GM12891 (cell line): ENCODE measurements around the gene GEN1.
"Not testable (repeated sequence)": the region's sequence is repeated elsewhere in the genome, so short reads cannot be mapped to it uniquely, and the experiment has no call there.

Source experiments
- DNase-seq: peaks from one replicate; pipeline ENCODE4 v3.0.0; 2011; ENCODE audit warnings: low spot score; ENCODE audit not compliant: insufficient read length
- FAIRE-seq: peaks from 2 replicates; lab custom pipeline; 2011; peaks lifted over from hg19 to GRCh38; lab: Jason Lieb, UNC
- PAX5 ChIP-seq: IDR thresholded peaks from 2 replicates; pipeline ENCODE4 v1.6.1; 2011; ENCODE audit warnings: low read length, moderate library complexity, mild to moderate bottlenecking; ENCODE audit not compliant: insufficient read depth, severe bottlenecking
- POLR2A ChIP-seq: IDR thresholded peaks from 2 replicates; pipeline ENCODE4 v1.6.1; 2011; ENCODE audit warnings: low read depth, low read length, control low read depth
- POLR2AphosphoS5 ChIP-seq: IDR thresholded peaks from 2 replicates; pipeline ENCODE4 v1.6.1; 2011; ENCODE audit warnings: low read depth, low read length, control low read depth
- POU2F2 ChIP-seq: IDR thresholded peaks from 2 replicates; pipeline ENCODE4 v1.6.1; 2011; ENCODE audit warnings: low read depth, mild to moderate bottlenecking, control low read depth, low read length, moderate library complexity
- SPI1 ChIP-seq: IDR thresholded peaks from 2 replicates; pipeline ENCODE4 v1.6.1; 2011; ENCODE audit warnings: low read depth, low read length, control low read depth
- TAF1 ChIP-seq: IDR thresholded peaks from 2 replicates; pipeline ENCODE4 v1.6.1; 2011; ENCODE audit warnings: low read depth, low read length, control low read depth

GEN1 gene

GRCh38 chr2:17821535-17822444 lies 67.9 kb downstream of the GEN1 start:
- DNase-seq (no peak), FAIRE-seq (peak; percentile 80)
- TF ChIP-seq SPI1 = peak; percentile 57
- TF ChIP-seq POLR2A = no peak

GRCh38 chr2:17822445-17823117 lies 68.6 kb downstream of the GEN1 start:
- no peak for DNase-seq
- peak; percentile 72 for FAIRE-seq
- no peak for TF ChIP-seq PAX5

GRCh38 chr2:17823646-17824045 lies 69.7 kb downstream of the GEN1 start:
- FAIRE-seq, DNase-seq: not testable (repeated sequence)

- DNase-seq = no peak
- no peak for FAIRE-seq
- TF ChIP-seq PAX5 (no peak), TAF1 (no peak), SPI1 (no peak), POLR2A (no peak), POU2F2 (no peak)
Observed at GRCh38 chr2:17827316-17827715, 73.4 kb downstream of the GEN1 start.

GRCh38 chr2:17827785-17828184 lies 73.8 kb downstream of the GEN1 start:
- DNase-seq (no peak), FAIRE-seq (no peak)
- TF ChIP-seq POLR2AphosphoS5 = no peak
- TF ChIP-seq TAF1 = no peak
- TF ChIP-seq POLR2A = no peak
- no peak for TF ChIP-seq SPI1
- no peak for TF ChIP-seq POU2F2
- no peak for TF ChIP-seq PAX5

- DNase-seq (peak; percentile 48), FAIRE-seq (peak; percentile 83)
- TF ChIP-seq POLR2AphosphoS5 = no peak
- no peak for TF ChIP-seq PAX5
- TF ChIP-seq POU2F2 = no peak
- TF ChIP-seq TAF1 = no peak
- TF ChIP-seq POLR2A = no peak
- TF ChIP-seq SPI1 = no peak
Observed at GRCh38 chr2:17830053-17831034, 76.4 kb downstream of the GEN1 start.

- FAIRE-seq = no peak
- TF ChIP-seq POLR2AphosphoS5 (no peak), POU2F2 (no peak), PAX5 (no peak), POLR2A (no peak), SPI1 (no peak), TAF1 (no peak)
- no peak for DNase-seq
Observed at GRCh38 chr2:17835516-17835915, 81.6 kb downstream of the GEN1 start.
